ENCODE results near the gene FNDC3B. TPM values are rescaled to one million over a fixed set of nuclear protein-coding genes. Genes with fewer than 3 reads are reported as not detected.

The FNDC3B gene
- total RNA-seq, 4 donors from 2014 or later, result 131 to 179 (median 170) TPM

- TF ChIP-seq CTCF (IDR thresholded peaks at IDR 0.05; ENCODE audit: low read depth), result no peak
These were observed 57.6 kb downstream of the FNDC3B start for GRCh38 chr3:172096881-172097420.

GRCh38 chr3:172097585-172097984 is 58.2 kb downstream of the FNDC3B start:
- no peak for TF ChIP-seq CTCF (IDR thresholded peaks at IDR 0.05; ENCODE audit: low read depth)

- TF ChIP-seq CTCF (IDR thresholded peaks at IDR 0.05; ENCODE audit: low read depth), result no peak
These were observed 59.5 kb downstream of the FNDC3B start for GRCh38 chr3:172098698-172099494.

DNA sequence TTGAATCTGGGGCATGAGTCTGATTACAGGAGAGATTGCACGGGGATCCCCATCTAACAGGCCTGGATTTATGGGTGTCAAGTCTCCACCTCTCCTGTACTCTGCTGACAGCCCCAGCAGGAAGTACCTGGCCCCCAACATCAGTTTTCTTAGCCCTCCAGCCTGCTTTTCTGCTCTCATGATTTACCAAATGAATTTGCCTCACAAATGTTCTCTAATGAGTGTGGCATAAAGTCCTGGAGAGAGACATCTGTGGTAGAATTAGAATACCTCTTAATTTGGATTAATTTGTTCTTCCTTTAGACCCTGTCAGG is 60.1 kb downstream of the FNDC3B start:
- no peak for TF ChIP-seq CTCF (IDR thresholded peaks at IDR 0.05; ENCODE audit: low read depth)

DNA sequence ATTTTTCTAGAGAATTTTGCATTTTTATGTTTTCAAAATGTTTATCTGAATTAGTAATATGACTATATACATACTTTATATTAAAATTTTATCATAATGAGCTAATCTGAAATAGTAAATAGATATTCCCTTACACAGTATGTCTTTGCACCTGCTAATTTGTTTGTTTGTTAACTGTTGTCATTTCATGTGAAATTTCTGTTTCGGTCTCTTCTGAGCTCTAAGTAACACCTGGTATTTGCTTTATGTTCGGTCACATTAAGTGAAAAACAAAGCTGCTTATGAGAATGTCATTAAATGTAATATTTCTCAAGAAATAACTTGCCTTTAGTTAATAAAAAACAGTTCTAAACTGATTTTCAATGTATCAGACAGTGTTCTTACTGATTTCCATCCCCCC is 61.1 kb downstream of the FNDC3B start:
- no peak for TF ChIP-seq CTCF (IDR thresholded peaks at IDR 0.05; ENCODE audit: low read depth)

GRCh38 chr3:172101107-172101506 is 61.7 kb downstream of the FNDC3B start:
- TF ChIP-seq CTCF (IDR thresholded peaks at IDR 0.05; ENCODE audit: low read depth), result no peak

GRCh38 chr3:172102123-172102882 is 62.9 kb downstream of the FNDC3B start:
- TF ChIP-seq CTCF (IDR thresholded peaks at IDR 0.05; ENCODE audit: low read depth), result no peak
